Upper lobe of right lung (tissue), 1 donor: ENCODE data around the gene SNCA. TPM values are rescaled to one million over a fixed set of nuclear protein-coding genes. Genes with fewer than 3 reads are reported as not detected.

Experiments
- ATAC-seq: fragments of 200-7000 bp; cut with Tn5 transposase; one replicate; pipeline ENCODE4 v1.9.1; 2020; ENCODE audit warnings: mild to moderate bottlenecking, moderate library complexity
- DNase-seq: peaks from one replicate; pipeline ENCODE4 v3.0.0-alpha.2; 2020
- H3K27ac ChIP-seq: fragments of 200-600 bp; one replicate; pipeline ENCODE4 v1.8.0; 2022
- H3K27me3 ChIP-seq: fragments of 200-600 bp; one replicate; pipeline ENCODE4 v1.8.0; 2022; ENCODE audit warnings: mild to moderate bottlenecking
- H3K36me3 ChIP-seq: fragments of 200-600 bp; one replicate; pipeline ENCODE4 v1.8.0; 2022
- H3K4me1 ChIP-seq: fragments of 200-600 bp; one replicate; pipeline ENCODE4 v1.8.0; 2022
- H3K4me3 ChIP-seq: fragments of 200-600 bp; one replicate; pipeline ENCODE4 v1.8.0; 2022; ENCODE audit warnings: mild to moderate bottlenecking
- H3K9me3 ChIP-seq: fragments of 200-600 bp; one replicate; pipeline ENCODE4 v1.8.0; 2022
- CTCF ChIP-seq: fragments of 200-600 bp; IDR thresholded peaks from one replicate; pipeline ENCODE4 v1.8.0; 2022; ENCODE audit warnings: antibody characterized with exemption
- intact Hi-C: fragments of 100-400 bp; cut with DNase I; formaldehyde crosslinking; loops from one replicate; pipeline ENCODE4 v1.11.0; 2022
- total RNA-seq: library from RNA; stranded (reverse); fragmentation: NEBNext Ultra II Directional; extraction: Animal tissue kit (Norgen Biotek cat#: 25700); gene quantifications from one replicate; pipeline ENCODE4 v1.2.1, GENCODE V29; 2021
- donor health status: DM: no; HTN: yes; CAD: no; lungs with severe emphysema.

Gene SNCA
- total RNA-seq, 1 donor from 2014 or later = 12.1 TPM

- H3K27me3 ChIP-seq = no peaks in the 10 kb centered on the region
- intact Hi-C loops = no loop called here
- no peaks in the 10 kb centered on the region for H3K4me1 ChIP-seq
- H3K27ac ChIP-seq = no peak overlapping the region
- no peak for ATAC-seq
- H3K36me3 ChIP-seq = no peaks in the 10 kb centered on the region
- DNase-seq = no peak
- H3K4me3 ChIP-seq = no peak overlapping the region
- no peaks in the 10 kb centered on the region for H3K9me3 ChIP-seq
- no peak for TF ChIP-seq CTCF
Measured at GRCh38 chr4:89745708-89746107, 91.3 kb downstream of the SNCA start.

GRCh38 chr4:89744914-89745313 is 92.0 kb downstream of the SNCA start:
- Histone ChIP-seq H3K27me3 (no peaks in the 10 kb centered on the region), H3K36me3 (no peaks in the 10 kb centered on the region), H3K9me3 (no peaks in the 10 kb centered on the region), H3K4me1 (no peaks in the 10 kb centered on the region), H3K4me3 (no peak overlapping the region), H3K27ac (no peak overlapping the region)
- no peak for DNase-seq
- no peak for TF ChIP-seq CTCF
- no peak for ATAC-seq
- intact Hi-C loops = no loop called here

GRCh38 chr4:89741768-89742167 is 95.2 kb downstream of the SNCA start:
- no peak overlapping the region for H3K4me3 ChIP-seq
- H3K36me3 ChIP-seq = no peaks in the 10 kb centered on the region
- no peak for ATAC-seq
- H3K9me3 ChIP-seq = no peaks in the 10 kb centered on the region
- no peak overlapping the region for H3K27ac ChIP-seq
- intact Hi-C loops = no loop called here
- no peaks in the 10 kb centered on the region for H3K27me3 ChIP-seq
- H3K4me1 ChIP-seq = no peaks in the 10 kb centered on the region
- DNase-seq = no peak
- no peak for TF ChIP-seq CTCF

- Histone ChIP-seq H3K4me1 (no peaks in the 10 kb centered on the region), H3K27ac (no peak overlapping the region), H3K36me3 (no peaks in the 10 kb centered on the region), H3K27me3 (no peaks in the 10 kb centered on the region), H3K4me3 (no peak overlapping the region), H3K9me3 (peaks cover 4% of the 10 kb centered on the region)
- ATAC-seq (no peak), DNase-seq (no peak)
- intact Hi-C loops = no loop called here
- no peak for TF ChIP-seq CTCF
Measured at GRCh38 chr4:89739311-89739988, 97.5 kb downstream of the SNCA start.

- Histone ChIP-seq H3K27ac (no peak overlapping the region), H3K9me3 (peaks cover 4% of the 10 kb centered on the region), H3K4me3 (no peak overlapping the region), H3K36me3 (no peaks in the 10 kb centered on the region), H3K27me3 (no peaks in the 10 kb centered on the region), H3K4me1 (no peaks in the 10 kb centered on the region)
- ATAC-seq (no peak), DNase-seq (no peak)
- intact Hi-C loops = no loop called here
- TF ChIP-seq CTCF = no peak
Measured at GRCh38 chr4:89737888-89738287, 99.1 kb downstream of the SNCA start.

GRCh38 chr4:89733946-89734345 is 103.0 kb downstream of the SNCA start:
- no peak for ATAC-seq
- TF ChIP-seq CTCF = no peak

More at GRCh38 chr4:89733946-89734345, 103.0 kb downstream of the SNCA start:
- no peaks in the 10 kb centered on the region for H3K36me3 ChIP-seq
- H3K4me1 ChIP-seq = no peaks in the 10 kb centered on the region
- DNase-seq = no peak
- H3K27ac ChIP-seq = no peak overlapping the region
- intact Hi-C loops = no loop called here
- H3K27me3 ChIP-seq = no peaks in the 10 kb centered on the region
- H3K9me3 ChIP-seq = peaks cover 4% of the 10 kb centered on the region
- H3K4me3 ChIP-seq = no peak overlapping the region
